GM21723 (cell line): ENCODE results near the gene BCL11A.

ENCODE experiments used
- ATAC-seq: cut with Tn5 transposase; IDR thresholded peaks from one replicate; pipeline ENCODE4 v1.9.1; 2021; ENCODE audit warnings: mild to moderate bottlenecking, moderate library complexity; ENCODE audit not compliant: unreplicated experiment

Gene BCL11A

DNA sequence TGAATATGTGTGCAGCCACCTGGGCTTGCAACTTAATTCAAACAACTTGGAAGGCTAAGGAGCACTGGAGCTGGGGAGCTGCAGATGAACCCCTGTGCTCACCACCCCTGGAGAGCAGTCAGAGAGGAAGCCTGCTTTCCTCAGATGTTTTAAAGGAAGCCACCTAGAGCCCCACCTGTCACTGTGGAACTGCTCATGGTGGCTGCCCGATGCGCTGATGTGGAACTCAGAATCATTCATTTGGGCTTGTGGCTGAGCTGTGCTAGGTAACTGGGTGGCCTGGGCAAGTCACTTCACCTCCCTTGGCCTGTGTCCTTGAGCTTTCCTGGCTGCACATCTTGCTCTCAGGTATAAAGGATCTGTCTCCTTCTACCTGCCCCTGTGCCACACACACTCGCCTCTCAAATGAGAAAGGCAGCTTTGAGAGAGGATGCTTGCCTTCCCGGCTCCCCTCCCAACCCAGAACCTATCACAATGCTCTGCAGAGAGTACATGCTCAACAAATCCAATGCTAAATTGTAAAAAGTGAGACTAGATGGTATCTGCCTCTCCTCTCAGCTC is 41.3 kb downstream of the BCL11A start:
- no peak for ATAC-seq

DNA sequence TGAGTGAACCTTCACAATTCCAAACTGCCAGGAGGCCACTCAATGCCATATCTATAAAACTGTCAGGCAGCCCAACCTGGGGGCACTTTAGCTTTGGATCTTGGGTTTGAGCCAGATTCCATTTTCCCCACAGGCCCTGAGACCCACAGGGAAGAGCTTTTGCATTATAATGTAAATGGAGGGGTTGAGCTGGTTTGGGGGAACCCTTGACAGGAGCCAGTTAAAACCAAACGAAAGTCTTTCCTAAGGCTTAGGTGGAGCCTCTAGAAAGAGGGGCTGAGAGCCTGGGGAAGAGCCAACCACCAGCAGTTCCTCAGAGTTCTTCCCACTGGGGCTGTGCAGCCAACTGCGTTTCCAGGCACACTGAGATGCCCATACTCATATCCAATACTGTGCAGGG is 42.7 kb downstream of the BCL11A start:
- no peak for ATAC-seq

DNA sequence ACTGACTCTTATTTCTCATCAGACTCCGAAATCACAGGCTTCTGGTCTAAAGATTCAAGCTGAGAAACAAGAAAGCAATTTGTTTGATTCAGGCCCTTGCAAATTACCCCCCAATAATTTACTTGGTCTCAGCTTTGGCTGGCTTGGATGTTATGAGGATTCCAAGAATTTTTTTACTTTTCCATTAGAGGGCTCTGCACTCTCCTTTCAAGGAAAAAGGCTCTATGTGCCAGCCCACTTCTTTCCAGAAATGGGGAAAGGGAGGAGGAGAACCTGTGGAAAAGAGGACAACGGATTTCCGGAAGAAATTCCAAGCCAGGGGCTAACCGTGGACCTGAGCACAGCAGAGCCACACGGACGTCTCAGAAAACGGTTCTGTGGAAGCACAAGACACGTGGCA is 44.4 kb downstream of the BCL11A start:
- ATAC-seq: no peak

DNA sequence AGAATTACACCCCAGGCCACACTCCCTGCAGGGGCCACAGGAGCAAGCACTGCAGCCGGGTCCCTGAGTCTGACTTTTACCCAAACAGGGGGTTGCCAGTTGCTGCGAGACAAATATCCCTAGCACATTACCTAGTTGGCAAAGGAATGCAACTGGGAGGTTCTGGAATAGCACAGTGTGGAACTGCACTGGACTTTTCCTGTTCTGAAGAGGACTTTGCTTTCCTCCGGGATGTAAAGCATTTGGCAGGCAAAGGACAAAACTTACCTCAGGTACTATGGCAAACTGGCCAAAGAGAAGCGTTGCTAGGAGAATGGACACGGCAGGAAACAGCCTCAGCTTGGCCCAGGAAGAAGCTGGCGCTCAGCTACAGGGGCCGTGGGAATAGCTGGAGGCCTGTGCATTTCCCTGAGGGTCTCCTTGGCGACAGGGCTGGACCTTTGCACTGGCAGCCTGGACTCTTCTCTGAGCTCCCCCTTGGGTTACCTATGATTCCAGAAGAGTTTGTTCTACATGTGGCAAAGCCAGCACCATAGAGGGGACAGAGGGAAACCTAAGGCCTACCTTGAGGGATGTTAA is 45.0 kb downstream of the BCL11A start:
- ATAC-seq: no peak

DNA sequence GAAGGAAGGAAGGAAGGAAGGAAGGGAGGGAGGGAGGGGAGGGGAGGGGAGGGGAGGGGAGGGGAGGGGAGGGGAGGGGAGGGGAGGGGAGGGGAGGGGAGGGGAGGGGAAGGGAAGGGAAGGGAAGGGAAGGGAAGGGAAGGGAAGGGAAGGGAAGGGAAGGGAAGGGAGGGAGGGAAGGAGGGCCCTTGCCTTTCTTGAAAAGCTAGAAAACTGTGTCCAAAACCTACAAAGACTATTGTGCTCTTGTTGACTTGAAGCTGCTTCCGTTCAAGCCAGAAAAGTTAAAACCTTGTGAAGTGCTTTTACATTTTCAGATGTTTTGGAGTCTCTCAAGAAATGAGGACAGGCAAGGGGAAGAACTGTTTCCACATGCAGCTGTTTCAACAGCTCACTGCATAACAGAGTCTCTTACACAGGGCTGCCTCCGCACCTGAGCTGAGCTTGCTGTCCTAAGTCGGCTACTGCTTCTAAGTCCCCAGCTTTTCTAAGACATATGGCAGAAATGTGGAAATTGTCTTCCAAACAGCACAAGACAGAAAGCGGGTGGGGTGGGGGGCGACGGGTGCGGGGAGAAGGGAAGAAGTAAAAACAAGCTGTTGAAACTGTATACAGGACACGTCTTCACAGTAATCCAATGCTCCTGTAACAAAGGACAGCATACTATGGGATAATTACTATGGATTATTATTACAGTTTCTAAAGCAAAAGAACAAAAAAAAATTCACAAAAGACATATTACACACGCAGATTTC is 46.1 kb downstream of the BCL11A start:
- ATAC-seq: no peak

DNA sequence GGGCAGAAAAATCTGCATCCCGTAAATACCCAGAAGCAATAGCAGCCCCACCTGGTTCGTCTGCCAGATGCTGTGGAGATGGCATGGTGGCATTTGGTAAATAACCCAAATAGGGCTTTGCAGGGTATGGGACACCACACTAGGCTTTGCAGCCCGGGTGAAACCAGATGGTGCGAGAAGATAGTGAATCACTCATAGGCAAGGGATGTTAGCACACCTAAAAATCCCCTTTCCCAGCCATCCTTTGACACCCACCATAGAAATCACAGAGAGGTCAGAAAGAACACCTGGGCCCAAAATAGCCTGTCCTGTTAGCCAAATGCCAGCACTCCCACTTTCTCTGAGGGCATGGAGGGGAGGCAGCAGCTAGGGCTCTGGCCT is 47.6 kb downstream of the BCL11A start:
- ATAC-seq: no peak

DNA sequence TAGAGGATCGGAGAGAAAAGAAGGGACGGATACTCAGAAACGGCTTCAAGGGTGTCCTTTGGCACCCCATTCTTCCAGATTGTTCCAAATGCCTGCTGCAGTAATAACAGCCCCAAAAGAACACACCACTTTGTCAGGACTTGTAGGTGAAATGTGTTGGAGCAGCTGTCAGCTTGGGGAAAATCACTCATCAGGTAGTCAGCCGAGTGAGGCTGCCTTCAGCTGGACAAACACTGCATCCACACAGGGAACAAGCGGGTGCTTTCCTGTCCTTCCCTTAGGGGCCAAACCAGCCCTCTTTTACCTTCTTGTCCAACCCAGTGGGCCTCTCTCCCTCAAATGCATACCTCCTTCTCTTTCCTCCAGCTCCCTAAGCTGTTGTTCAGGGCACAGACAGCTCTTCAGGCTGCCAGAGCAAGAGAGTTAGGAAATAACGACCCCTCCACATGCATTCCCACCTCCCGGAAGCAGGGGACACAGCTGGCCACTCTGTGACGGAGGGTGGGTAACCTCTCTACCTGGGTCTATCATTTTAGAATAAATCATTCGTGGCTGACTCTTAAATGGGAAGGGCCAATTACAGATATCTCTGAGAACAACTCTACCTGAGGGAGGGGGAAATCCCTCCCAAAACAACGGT is 48.1 kb downstream of the BCL11A start:
- ATAC-seq: no peak

DNA sequence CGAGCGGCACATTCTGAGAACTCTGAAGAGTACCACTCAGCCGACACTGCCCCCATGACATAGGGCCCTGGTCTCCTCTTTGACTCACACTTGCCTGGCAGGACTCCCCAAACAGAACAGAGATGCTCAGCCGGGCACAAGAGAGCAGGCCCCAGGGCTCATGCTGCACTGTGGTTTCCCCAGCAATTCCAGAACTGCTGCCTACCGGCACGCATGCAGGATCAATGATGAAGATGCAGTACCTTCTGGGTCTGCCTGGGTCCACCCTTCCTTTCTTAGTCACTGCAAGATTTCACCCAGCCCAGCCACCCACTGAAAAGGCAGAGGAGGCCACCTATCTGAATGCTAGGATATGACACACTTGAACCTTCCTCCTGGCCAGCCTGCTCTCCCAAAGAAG is 49.4 kb downstream of the BCL11A start:
- no peak for ATAC-seq

DNA sequence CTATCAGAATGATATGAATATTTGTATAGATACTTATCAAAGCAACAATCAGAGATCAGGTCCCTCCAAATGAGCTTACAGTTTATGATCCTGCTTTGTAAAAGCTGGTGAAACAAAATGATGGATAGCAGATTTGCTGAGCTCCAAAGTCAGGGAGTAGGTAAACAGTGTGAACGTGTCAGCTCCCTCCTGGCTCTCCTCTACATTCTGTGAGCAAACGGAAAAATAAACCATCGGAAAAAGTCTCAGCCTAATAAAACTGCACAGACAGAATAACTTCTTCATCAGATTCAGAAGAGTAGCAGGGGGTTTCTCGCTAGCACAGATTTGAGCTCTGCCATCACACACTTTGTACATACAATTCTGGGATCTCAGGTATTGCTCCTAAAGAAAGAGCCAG is 51.3 kb downstream of the BCL11A start:
- no peak for ATAC-seq

DNA sequence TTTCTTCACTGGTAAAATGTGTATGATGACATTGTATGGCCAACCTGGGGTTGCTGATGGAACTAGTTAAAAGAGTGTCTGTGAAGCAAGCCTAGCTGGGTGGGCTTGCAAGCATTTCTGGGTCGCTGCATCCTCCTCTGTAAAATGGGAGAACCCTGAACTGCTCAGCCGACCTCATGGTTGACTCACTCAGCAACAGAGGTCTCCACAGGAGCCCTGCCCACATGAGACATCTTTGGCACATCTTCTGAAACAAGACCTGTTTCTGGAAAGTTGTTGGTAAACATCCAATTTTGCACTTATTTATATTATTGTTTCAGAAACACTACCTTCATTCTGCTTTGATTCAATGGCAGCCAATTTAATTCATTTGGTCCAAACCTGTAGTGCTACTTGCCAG is 52.6 kb downstream of the BCL11A start:
- no peak for ATAC-seq

DNA sequence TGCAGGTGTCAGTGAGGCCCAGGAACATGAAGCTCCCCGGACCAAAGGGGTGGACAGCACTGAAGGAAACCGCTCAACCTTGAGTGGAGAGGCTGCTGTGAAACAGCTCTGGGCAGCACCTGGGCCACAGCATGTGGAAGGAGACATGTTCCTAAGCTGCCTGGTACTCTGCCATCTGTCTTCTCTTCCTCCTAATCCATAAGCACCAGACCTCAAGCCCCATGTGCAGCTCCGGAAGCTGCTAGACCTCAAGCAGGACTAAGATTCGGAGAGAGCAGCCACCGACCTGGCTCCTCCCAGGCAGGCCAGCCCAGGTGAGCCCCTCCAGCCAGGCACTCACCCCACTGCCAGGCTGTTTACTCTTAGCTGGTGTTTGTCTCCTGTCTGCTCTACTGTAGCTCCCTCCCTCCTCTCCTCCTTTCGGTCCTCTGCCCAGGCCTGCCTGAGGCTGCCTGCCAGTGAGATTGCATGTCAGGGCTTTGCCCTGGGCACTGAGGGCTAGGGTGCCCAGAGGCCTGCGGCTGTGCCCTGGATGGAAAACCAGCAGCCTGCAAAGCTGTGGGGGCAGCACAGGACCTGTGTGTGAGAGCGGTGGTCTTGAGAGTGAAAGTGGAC is 53.7 kb downstream of the BCL11A start:
- ATAC-seq: no peak

DNA sequence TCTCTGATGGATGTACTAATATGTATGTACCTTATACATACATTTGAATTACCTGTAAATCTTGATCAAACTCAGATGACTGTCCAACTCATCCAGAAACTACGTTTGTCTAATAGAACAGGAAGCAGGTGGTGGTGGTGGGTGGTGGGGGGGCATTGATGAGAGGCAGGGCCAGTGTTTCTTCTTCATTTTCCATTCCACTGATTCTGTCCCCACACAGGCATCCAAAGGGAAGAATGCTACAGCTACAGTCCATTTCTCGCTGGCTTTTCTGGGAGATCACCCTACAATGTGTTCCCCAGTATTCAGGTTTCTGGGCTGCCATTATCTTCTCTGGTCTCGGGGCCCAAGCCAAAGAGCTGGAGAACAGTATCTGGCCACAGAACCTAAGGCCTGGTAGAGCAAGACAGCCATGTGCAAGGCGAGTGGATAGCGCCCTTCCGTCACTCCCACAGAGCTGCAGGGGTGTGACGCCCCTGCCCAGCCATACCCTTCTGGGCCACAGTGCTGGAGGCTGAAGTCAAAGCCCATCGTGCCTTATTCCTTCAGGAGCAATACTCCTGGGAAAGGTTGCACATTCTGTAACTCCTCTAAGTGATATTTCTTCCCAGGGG is 54.5 kb downstream of the BCL11A start:
- ATAC-seq: peak; percentile 58

DNA sequence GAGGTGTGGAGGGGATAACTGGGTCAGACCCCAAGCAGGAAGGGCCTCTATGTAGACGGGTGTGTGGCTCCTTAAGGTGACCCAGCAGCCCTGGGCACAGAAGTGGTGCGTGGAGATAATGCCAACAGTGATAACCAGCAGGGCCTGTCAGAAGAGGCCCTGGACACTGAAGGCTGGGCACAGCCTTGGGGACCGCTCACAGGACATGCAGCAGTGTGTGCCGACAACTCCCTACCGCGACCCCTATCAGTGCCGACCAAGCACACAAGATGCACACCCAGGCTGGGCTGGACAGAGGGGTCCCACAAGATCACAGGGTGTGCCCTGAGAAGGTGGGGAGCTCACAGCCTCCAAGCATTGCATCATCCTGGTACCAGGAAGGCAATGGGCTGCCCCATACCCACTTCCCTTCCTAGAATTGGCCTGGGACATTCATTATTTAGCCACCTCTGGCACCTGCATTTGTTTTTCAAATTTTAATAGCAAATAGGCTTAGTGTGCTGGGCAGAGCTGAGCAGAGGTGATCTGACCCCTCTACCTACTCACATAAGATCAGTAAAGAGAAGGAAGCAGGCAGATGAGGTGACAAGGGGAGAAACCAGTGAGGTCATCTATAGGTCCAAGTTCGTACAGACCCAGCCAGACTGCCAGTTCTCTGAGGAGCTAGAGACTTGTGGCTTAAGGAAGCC is 55.2 kb downstream of the BCL11A start:
- peak; percentile 36 for ATAC-seq

DNA sequence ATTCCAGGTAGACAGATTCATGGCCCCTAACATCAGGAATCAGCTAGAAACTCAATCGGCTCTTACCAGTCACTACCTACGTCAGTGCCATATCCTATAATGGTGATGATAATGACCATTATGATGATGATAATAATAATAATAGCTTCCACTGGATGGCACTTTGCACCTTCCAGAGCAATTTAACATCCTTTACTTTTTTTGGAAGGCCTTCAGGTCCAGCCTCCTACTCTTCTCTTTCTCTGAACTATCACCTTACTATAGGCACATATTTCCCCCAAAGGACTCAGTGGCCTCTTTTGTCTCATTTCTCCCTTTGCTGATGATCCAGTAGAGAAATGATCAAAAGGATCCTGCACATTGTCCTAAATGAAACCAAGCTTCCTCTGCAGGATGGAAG is 56.0 kb downstream of the BCL11A start:
- ATAC-seq: no peak

DNA sequence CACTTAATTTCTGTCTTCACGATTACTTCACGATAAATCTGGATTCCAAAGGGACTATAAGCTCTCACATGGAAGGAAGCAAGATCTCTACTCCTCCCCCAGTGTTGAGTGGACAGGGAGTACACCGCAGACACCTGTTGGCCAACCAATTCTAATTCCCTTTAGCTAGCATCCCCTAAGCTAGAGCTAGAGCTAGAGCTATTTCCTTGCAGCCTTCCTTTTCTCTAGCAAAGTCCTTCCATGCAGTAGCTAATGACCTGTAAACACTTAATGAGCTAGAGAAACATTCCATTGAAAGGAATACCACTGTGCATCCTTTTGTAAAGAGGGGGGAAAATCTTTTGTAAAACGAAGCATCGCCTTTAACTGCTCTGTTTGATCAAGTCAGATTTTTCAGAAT is 56.5 kb downstream of the BCL11A start:
- no peak for ATAC-seq

DNA sequence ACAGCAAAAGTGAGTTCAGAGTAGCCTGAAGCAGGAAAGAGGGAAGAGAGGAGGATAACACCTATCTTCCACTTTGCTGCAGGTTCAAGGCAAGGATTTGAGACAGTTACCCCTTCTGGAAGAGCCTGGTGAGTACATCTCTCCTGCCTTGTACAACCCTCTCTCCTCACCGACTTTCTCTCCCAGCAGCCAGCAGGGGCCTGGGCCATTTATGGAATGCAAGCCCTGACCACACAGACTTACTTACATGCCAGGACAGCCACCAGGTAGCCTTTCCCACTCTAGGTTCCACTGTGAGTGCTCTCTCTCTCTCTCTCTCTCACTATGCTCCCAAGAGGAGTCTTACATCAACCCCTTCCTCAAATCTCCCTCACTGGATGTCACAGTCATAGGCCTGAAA is 57.0 kb downstream of the BCL11A start:
- no peak for ATAC-seq

DNA sequence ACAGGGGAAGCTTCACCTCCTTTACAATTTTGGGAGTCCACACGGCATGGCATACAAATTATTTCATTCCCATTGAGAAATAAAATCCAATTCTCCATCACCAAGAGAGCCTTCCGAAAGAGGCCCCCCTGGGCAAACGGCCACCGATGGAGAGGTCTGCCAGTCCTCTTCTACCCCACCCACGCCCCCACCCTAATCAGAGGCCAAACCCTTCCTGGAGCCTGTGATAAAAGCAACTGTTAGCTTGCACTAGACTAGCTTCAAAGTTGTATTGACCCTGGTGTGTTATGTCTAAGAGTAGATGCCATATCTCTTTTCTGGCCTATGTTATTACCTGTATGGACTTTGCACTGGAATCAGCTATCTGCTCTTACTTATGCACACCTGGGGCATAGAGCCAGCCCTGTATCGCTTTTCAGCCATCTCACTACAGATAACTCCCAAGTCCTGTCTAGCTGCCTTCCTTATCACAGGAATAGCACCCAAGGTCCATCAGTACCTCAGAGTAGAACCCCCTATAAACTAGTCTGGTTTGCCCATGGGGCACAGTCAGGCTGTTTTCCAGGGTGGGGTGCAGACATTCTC is 58.3 kb downstream of the BCL11A start:
- ATAC-seq: no peak

DNA sequence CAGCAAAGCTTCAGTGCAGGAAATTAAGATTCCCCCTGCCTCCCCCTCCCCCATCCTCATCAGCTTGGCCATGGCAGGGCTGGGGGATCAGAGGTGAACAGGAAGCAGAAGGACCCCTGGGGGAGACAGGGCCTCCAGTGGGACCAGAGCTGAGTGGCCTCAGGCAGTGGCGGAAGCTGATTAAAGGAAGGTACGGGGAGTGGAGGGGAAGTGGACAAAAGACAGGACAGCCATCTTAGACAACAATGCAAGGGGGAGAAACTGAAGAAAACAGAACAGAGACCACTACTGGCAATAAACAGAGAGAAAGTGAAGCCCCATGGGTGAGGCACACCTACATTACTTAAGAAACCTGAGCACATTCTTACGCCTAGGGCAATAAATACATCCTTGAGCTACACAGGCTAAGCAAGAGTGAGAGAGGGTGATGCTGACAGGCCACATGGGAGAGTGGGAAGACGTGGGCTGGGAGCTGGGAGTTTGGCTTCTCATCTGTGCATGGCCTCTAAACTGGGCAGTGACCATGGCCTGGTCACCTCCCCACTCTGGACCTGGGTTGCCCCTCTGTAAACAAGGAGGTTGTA is 59.6 kb downstream of the BCL11A start:
- no peak for ATAC-seq

DNA sequence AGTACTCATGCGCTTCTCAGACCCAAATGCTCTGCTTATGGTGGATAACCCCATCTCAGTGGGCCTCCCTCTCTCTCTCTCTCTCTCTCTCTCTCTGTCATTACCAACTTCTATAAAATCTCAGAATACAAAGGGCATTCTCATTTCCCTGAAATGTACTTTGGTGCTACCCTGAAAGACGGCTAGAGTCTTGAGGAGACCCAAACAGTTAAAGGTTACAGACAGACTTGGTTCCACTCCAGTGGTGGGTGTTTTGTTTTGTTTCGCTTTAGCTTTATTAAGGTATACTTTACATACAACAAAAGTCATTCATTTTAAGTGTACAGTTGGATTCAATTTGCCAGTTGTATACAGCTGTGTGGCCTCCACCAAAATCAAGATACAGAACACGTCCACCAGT is 60.9 kb downstream of the BCL11A start:
- no peak for ATAC-seq

DNA sequence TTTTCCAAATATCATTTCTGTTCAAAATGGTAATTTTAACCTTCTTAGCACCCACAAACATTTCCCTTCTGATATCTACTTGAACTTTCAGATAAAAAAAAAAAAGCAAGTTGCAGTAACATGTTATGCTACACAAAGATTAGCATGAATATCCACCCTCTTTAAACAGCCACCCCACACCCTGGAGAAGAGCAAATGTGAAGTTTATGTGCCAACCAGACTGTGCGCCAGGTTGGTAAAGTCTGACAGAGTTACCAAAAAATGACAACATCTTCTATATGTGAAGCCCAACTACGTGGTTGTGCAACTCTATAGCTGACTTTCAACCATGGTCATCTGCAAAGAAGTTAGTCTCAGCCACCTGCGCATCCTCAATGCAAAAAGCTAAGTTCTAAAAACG is 62.6 kb downstream of the BCL11A start:
- ATAC-seq: no peak
